SU-DHL-6 (cell line): ENCODE measurements around the gene PLEKHG3.

Experiments used
- H2AFZ ChIP-seq: fragments of 200-600 bp; sonication (generic); 2 replicates; pipeline ENCODE4 v1.6.1; 2014; ENCODE audit warnings: low read depth, mild to moderate bottlenecking, moderate library complexity, mixed read lengths, antibody characterized with exemption, low read length; ENCODE audit not compliant: severe bottlenecking
- H3F3A ChIP-seq: fragments of 200-600 bp; shearing (Covaris generic); 2 replicates; pipeline ENCODE4 v1.6.0; 2016; ENCODE audit warnings: antibody characterized with exemption, mild to moderate bottlenecking; ENCODE audit not compliant: insufficient read depth
- H3K27ac ChIP-seq: fragments of 200-600 bp; sonication (generic); 2 replicates; pipeline ENCODE4 v1.5.1; 2016; ENCODE audit warnings: low read depth, mild to moderate bottlenecking, low read length, moderate library complexity, mixed read lengths
- H3K27me3 ChIP-seq: fragments of 200-600 bp; sonication (generic), shearing (Covaris generic); 2 replicates; pipeline ENCODE4 v1.6.0; 2014; ENCODE audit warnings: mild to moderate bottlenecking, low read length
- H3K36me3 ChIP-seq: fragments of 200-600 bp; sonication (generic); 2 replicates; pipeline ENCODE4 v1.6.1; 2014; ENCODE audit warnings: mild to moderate bottlenecking, low read length, mixed read lengths
- H3K4me2 ChIP-seq: fragments of 300-600, 200-600 bp; shearing (Covaris generic), sonication (generic); 2 replicates; pipeline ENCODE4 v1.6.0; 2014; ENCODE audit warnings: low read length, low read depth, mild to moderate bottlenecking; ENCODE audit not compliant: poor library complexity, severe bottlenecking
- H3K4me3 ChIP-seq: fragments of 200-600 bp; sonication (generic); 2 replicates; pipeline ENCODE4 v1.5.1; 2014; ENCODE audit warnings: antibody characterized with exemption, low read length, mild to moderate bottlenecking, mixed read lengths; ENCODE audit not compliant: insufficient read depth, poor library complexity, severe bottlenecking
- H3K79me2 ChIP-seq: fragments of 200-600 bp; sonication (generic); 2 replicates; pipeline ENCODE4 v1.6.1; 2014; ENCODE audit warnings: mild to moderate bottlenecking, low read length, moderate library complexity; ENCODE audit not compliant: insufficient read depth
- H3K9ac ChIP-seq: fragments of 200-600 bp; sonication (generic); 2 replicates; pipeline ENCODE4 v1.7.0; 2014; ENCODE audit warnings: mild to moderate bottlenecking, low read length
- H3K9me2 ChIP-seq: fragments of 200-600 bp; sonication (generic); replicated peaks from 2 replicates; pipeline ENCODE4 v1.6.1; 2014; ENCODE audit warnings: low read length; ENCODE audit not compliant: insufficient read depth
- H3K9me3 ChIP-seq: fragments of 200-600 bp; sonication (generic); 2 replicates; pipeline ENCODE4 v1.6.1; 2014; ENCODE audit warnings: low read length, mixed read lengths; ENCODE audit not compliant: insufficient read depth
- H4K20me1 ChIP-seq: fragments of 200-600 bp; sonication (generic); 2 replicates; pipeline ENCODE4 v1.6.1; 2014; ENCODE audit warnings: low read depth, mild to moderate bottlenecking, antibody characterized with exemption, low read length, moderate library complexity, mixed read lengths
- EZH2phosphoT487 ChIP-seq: fragments of 200-600 bp; sonication (generic), shearing (Covaris generic); conservative IDR thresholded peaks from 2 replicates; pipeline ENCODE4 v1.6.1; 2018; ENCODE audit warnings: mild to moderate bottlenecking, antibody characterized with exemption, low read length, moderate library complexity, mixed read lengths
- TF ChIP-seq, protein P1 (sequence below): fragments of 200-600 bp; sonication (generic); IDR thresholded peaks from one replicate; pipeline ENCODE4 v1.5.1; 2017; ENCODE audit warnings: antibody characterized with exemption, mild to moderate bottlenecking, low read length, moderate library complexity; ENCODE audit not compliant: insufficient read depth, poor library complexity, severe bottlenecking

The PLEKHG3 gene

DNA sequence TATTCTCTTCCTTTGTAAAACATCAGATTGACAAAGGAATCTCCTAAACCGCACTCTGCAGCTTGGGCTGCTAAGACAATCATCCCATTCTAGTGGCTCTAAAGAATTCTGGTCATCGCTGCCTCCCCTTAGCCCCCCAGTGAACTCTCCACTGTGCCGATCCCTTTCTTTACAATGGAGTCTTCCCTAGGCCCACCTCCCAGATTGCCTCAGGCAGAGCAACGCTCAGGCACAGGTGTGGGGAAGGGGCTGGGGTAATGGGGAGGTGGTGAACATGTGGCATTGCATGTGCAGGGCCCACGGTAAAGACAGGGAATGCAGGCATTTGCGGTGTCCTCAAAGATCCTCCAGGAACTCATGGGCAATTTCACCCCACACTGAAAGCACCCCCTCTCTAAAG, 86.3 kb downstream of the PLEKHG3 start:
- no peak overlapping the region for H3K4me3 ChIP-seq
- H3F3A ChIP-seq = no peaks in the 10 kb centered on the region
- no peaks in the 10 kb centered on the region for H3K9me3 ChIP-seq
- no peaks in the 10 kb centered on the region for H3K79me2 ChIP-seq
- H3K4me2 ChIP-seq = no peak overlapping the region
- no peaks in the 10 kb centered on the region for H3K36me3 ChIP-seq
- H4K20me1 ChIP-seq = no peaks in the 10 kb centered on the region
- H3K27ac ChIP-seq = no peak overlapping the region
- no peaks in the 10 kb centered on the region for H3K27me3 ChIP-seq
- TF ChIP-seq, protein P1, sequence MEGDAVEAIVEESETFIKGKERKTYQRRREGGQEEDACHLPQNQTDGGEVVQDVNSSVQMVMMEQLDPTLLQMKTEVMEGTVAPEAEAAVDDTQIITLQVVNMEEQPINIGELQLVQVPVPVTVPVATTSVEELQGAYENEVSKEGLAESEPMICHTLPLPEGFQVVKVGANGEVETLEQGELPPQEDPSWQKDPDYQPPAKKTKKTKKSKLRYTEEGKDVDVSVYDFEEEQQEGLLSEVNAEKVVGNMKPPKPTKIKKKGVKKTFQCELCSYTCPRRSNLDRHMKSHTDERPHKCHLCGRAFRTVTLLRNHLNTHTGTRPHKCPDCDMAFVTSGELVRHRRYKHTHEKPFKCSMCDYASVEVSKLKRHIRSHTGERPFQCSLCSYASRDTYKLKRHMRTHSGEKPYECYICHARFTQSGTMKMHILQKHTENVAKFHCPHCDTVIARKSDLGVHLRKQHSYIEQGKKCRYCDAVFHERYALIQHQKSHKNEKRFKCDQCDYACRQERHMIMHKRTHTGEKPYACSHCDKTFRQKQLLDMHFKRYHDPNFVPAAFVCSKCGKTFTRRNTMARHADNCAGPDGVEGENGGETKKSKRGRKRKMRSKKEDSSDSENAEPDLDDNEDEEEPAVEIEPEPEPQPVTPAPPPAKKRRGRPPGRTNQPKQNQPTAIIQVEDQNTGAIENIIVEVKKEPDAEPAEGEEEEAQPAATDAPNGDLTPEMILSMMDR = no peak
- no peak for TF ChIP-seq EZH2phosphoT487
- no peaks in the 10 kb centered on the region for H3K9me2 ChIP-seq
- H3K9ac ChIP-seq = no peak overlapping the region
- H2AFZ ChIP-seq = no peak overlapping the region

DNA sequence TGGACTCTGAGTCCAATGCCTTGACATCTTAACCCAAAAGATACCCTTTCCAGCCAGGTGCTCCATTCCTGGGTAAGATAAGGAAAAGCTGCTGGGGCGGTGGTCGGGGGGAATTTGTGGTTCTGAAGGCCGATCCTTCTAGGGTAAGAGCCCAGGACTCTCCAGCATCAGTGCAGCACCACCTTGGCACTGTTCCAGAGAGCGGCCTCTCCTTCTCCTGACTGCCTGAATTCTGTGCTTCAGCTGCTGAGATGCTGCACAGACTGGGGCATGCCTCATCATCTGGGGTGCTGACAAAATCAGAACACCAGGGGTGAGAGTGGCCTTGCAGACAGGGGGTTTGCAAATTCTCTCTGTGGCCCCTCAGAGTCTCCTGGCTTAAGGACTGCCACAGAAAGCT, 88.0 kb downstream of the PLEKHG3 start:
- TF ChIP-seq EZH2phosphoT487 = no peak
- TF ChIP-seq, protein P1 = no peak
- Histone ChIP-seq H2AFZ (no peak overlapping the region), H3K9me2 (no peaks in the 10 kb centered on the region), H3K27me3 (no peaks in the 10 kb centered on the region), H3K79me2 (no peaks in the 10 kb centered on the region), H3K4me2 (no peak overlapping the region), H3K27ac (no peak overlapping the region), H3K4me3 (no peak overlapping the region), H3K36me3 (no peaks in the 10 kb centered on the region), H4K20me1 (no peaks in the 10 kb centered on the region), H3K9me3 (no peaks in the 10 kb centered on the region), H3K9ac (no peak overlapping the region), H3F3A (no peaks in the 10 kb centered on the region)

DNA sequence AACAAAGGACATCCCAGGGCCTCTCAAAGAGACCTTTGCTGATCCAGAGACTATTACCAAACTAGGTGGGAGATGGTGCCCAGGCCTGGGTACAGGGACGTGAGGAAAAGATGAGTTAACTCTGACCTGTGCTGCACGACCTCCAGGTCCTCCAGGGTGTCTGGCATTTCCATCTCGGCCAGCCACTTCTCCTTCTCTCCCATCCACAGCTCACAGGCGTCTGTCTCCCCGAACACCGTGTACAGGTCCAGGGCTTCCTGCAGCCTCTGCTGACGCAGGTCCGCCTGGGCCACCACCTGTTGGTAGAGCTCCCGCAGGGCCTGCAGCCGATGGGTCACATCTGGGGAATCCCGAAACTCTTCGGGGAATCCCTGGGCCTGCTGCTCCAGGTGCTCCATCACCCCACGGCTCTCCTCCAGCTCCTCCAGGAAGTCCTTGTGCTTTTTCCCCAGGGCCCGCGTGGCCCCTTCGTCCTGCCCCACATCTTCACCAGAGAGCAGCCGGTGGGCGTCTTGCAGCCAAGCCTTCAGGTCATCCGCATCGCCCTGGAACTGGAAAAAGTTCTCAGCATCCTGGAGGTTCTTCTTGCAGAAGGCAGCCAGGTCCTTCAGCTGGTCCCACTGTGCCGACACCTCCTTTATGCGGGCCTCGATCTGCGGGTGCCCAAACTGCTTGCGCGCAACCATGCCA, 88.8 kb downstream of the PLEKHG3 start:
- Histone ChIP-seq H3K9me3 (no peaks in the 10 kb centered on the region), H3F3A (no peaks in the 10 kb centered on the region), H3K9me2 (no peaks in the 10 kb centered on the region), H3K4me2 (no peak overlapping the region), H2AFZ (no peak overlapping the region), H3K4me3 (no peak overlapping the region), H3K9ac (no peak overlapping the region), H3K27me3 (no peaks in the 10 kb centered on the region), H4K20me1 (no peaks in the 10 kb centered on the region), H3K79me2 (no peaks in the 10 kb centered on the region), H3K27ac (no peak overlapping the region), H3K36me3 (no peaks in the 10 kb centered on the region)
- TF ChIP-seq, protein P1 = no peak
- TF ChIP-seq EZH2phosphoT487 = no peak
